Measurements from ENCODE around the gene ANO4.
"Not testable (repeated sequence)": the region's sequence is repeated elsewhere in the genome, so short reads cannot be mapped to it uniquely, and the experiment has no call there.

The ANO4 gene

DNA sequence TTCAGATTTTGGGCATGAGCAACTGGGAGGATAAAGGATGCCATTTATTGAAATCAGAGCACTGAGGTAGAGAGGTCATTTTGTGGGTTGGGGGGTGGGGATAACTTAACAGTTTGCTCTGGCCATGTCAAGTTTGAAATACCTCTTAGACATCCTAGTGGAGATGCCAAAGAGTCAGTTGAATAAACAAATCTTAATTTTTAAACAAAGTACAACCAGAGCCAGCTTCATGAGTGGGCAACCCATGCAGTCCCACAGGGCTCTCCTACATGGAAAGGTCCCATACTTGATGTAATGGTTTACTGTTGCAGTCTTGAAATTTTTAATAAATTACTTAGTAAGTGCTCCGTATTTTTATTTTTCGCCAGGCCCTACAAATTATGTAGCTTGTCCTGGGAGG is 81.2 kb downstream of the ANO4 start:
- no peak for DNase-seq

DNA sequence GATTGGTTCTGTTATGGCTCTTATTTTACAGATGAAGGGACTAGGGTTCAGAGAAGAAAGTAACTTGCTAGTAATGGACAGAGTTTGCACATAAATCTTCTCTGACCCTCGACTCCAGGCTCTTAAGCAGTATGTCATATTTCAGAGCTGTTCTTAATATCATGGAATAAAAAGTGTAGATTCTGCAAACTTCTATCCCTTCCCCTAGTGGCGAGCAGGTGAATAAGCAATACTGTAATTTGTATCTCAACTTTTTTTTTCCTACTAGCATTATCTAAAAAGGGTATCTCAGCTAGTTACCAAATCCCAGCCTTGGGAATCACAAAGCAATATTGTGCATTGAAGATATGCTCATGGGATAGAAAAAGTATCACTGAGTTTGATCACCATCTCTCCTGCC is 83.2 kb downstream of the ANO4 start:
- no peak for DNase-seq

DNA sequence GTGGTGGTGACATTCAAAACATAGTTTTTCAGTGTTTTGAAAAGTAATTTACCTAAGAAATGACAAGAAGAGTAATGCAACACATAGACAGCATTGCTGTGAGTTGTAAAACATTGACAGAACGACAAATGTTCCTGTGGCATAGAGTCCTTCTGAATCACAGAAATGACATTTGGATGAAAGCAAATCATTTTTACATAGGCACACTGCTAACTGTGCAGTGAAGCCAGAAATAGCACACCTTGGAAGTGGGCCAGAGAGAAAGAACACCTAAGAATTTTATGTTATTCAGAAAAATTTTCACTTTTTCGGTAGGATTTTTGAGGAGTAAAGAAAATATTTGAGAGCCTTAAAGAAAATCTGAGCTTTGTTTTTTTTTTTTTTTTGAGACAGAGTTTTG is 100.6 kb downstream of the ANO4 start:
- DNase-seq = no peak

DNA sequence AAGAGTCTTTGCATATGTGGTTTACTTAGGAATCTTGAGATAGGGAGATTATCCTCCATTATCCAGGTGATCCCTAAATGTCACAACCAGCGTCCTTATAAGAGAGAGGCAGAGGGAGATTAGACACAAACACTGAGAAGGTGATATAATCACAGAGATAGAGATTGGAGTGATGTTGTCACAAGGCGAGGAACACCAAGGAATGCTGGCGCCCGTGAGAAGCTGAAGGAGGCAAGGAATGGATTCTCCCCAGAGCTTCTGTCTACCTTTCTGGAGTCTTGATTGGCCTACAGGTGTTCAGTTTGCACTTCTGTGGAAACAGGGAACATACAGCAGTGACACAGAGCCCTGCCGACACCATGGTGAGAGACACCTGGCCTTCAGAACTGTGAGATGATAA is 101.6 kb downstream of the ANO4 start:
- no peak for DNase-seq

DNA sequence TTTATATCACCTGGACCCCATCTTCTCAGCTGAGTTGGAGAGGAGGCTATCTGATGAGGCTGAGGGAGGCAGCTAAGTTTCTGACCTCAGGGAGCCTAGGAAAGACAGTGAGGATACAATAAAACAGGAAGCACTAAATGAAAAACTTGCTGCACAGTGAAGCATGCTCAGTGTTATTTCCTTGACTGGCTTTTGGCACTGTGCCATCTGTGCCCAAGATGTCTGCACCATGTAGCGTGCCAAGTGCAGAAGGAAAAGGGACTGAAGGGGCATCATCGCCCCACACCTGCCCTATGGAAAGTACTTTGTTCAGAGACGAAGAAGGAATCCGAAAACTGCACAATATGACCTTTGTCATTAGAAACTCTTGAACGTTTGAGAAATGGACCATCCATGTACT is 102.7 kb downstream of the ANO4 start:
- no peak for DNase-seq

DNA sequence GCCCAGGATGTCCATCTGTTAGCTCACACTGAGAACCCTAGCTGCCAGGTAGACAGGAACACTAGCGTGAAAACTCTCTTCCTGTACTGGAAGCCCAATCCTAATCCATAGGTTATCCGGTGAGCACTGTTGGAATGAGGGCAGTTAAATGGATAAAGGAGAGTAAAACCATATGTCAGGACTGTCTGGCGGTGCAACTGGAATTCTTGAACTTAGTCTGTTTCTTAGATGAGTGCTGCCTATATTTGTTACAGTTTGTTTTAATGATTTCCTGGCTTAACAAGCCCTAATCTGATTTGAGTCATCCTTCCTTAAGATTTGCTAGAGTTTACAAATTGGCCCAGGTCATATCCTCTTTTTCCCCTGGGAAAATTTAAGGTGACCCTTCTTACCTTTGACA is 104.7 kb downstream of the ANO4 start:
- no peak for DNase-seq

DNA sequence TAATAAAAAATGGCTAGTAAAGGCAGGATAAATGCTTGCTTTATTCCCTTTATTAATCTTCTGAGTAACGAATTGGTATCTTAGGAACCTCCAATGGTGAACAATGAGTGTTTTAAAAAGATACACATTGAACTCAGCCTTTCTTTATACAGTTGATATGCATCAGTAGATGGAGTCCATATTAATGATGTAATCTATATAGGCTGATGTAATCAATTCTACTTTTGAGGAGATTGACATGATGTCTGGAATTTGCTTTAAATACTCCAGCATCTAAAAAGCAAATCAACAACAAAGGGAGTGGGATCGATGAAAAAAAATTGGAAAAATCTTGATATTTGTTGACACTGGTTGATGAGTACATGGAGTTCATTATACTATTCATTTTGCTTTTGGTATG is 106.2 kb downstream of the ANO4 start:
- no peak for DNase-seq

DNA sequence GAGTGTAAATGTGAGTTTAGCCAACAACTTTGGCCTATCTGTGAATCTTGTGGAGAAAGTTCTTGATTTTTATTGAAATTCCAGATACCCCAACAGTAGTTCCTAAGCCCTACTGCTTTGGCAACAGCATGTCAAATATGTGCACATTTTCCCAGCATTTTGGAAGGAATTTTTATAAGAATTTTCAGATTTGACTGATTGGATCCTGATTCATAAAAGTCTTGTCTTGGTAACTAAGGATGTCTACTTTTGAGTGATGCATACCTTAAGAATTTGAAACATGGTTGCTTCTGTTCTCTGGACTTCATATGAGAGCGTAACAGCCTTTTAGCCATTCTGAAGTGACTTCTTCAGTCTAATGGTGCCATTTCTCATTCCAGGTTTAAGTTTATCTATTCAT is 106.7 kb downstream of the ANO4 start:
- DNase-seq = no peak

DNA sequence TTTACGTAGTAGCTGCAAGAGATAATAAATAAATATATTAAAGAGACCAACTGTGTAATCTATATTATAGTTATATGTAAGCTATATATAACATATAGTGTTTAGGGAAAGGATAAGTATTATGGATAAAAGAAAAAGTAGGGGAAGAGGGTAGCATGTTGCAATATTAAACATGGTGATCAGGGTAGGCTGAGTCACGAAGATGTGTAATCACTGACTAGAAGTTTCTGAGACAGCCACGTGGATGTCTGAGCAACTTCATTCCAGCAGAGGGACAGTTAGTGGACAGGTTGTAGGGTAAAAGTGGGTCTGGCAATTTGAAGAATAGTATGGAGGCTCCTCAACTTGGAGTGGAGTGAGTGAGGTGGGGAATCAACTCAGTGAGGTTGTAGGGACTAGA is 109.7 kb downstream of the ANO4 start:
- no peak for DNase-seq

DNA sequence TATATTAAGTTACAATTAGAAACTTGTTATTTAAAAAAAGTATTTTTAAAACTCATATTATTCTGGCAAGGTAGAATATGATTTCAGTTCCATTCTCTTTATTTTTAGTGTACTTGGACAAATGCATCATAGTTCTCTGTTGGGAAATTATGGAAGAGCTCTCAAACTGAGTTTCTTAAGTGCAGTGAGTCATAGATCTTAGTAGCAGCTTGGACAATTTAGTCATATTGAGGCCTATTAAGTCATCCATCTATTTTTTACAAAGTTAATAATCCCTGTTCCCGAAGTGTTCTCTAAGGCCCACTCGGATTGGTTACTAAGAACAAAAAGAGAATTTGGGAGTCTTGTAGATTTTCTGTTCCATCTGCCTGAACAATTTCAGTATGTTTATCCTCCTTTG is 113.9 kb downstream of the ANO4 start:
- no peak for DNase-seq

DNA sequence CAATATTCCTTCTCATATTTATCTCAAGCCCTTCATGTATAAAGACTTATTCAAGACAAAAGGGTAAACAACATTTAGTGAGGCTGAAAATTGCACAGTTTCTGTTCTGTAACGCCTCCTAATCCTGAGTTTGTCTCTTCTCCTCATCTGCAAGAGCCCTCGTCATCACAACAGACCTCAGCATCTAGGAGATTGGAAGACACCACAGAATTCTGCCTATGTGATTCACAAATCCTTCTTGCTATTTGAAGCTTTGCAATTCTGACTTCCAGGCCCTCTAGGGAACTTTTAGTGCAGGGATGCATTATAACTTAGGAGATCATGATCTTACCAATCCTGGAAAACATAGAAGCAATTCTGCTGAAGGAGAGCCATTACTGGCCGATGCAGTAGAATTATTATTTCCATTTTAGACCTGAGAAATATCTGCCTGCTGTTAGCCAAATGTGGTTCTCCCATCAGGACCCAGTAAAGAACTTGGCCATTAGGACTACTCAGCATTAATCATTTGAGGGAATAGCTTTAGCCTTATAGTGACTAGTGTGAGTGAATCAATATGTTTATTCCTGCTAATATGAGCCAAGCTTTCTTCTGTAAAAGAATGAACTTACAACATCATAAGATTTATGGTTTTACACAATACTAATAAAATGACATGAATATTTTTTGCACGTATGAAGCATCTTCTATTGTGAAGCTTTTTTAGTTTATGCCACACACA is 119.5 kb downstream of the ANO4 start:
- no peak for DNase-seq

DNA sequence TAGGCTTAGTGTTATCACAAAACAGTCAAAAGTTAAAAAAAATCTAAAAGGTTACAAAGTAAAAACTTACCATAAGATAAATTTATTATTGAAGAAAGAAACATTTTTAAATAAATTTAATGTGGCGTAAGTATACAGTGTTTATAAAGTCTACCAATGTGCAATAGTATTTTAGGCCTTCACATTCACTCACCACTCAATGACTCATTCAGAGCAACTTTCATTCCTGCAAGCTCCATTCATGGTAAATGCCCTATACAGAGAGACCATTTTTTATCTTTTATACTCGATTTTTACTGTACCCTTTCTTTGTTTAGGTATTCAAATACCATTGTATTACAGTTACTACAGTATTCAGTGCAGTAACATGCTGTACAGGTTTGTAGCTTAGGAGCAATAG is 124.5 kb downstream of the ANO4 start:
- DNase-seq = no peak

DNA sequence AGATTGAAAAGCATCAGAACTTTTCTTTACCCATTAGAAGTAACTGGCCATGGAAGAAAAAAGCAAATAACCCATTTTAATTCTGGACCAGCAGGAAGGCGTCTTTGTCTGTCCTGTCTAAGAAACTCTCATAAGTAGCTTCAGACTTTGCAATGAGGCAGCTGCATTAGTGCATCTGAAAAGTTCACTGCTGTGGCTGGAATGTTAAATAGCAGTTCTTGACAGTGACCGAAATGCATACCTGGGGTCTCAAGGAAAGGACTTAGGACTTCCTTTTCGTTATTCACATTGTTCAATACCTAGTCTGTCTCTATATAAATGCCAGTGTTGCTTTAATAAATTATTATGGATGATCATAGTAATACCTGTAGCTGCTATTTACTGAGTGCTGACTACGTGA is 125.9 kb downstream of the ANO4 start:
- no peak for DNase-seq

DNA sequence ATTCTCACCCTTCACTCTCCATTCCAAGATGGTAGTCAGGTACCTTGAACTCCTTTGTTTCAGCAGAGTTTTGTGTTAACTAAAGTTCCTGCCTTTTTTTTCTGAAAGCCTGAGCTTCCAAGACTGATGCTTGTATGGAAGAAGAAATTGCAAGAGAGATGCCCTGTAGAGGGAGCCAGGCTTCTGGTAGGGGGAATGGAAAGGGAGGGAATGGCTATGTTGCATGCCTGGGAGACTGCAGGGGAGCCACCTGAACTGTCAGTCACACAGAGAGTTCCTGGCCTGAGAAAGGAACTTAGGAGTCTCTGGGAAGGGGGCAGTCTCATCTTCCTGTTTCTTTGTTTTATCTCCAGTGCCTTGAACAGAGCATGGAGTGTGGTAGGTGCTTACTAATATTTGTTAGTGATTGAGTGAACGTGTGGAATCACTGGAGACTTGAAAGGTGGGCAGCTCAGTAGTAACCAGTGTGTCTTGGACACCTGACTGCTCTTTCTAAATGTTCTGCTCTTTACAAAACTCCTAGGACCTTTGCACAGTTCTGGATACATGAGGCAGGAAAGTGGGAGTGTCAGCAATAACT is 132.2 kb downstream of the ANO4 start:
- peak in 1 of 2 experiments; percentile 35 for DNase-seq

DNA sequence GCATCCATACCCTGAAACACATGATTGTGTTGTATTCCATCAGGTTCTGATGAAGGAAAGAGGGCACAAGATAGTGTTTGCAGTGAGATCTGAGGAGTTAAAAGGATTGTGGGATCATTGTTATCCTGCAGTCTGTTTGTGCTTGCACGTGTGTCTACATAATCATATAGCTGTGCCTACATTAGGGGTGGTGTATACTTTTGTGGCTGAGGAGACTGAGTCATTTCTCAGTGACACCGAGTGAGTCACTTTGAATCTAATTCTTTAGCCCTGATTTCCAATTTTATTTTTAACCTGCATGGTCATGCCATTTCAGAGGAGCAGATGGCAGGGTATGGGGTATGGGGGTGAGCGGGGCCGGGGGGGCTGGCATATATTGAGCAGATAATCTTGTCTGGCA is 133.2 kb downstream of the ANO4 start:
- DNase-seq = peak in 1 of 2 experiments; percentile 29

DNA sequence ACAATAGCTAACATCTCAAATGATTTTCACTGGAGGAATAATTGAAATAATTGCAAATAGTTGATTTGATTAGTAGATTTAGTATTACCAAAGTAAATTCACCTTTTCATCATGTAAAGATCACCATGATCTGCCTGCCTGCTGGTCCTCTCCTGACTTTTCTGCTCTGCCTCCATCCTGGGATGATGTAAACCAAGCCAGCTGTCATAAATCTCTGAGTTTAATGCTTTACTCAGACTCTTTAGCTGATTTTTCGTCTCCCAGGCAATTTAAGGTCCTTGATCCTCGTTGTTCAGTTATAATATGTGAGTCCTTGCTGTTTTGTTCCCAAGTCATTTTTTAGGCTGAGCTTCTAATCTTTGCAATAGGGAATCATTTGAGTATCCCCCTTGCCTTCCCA is 138.0 kb downstream of the ANO4 start:
- DNase-seq = no peak

DNA sequence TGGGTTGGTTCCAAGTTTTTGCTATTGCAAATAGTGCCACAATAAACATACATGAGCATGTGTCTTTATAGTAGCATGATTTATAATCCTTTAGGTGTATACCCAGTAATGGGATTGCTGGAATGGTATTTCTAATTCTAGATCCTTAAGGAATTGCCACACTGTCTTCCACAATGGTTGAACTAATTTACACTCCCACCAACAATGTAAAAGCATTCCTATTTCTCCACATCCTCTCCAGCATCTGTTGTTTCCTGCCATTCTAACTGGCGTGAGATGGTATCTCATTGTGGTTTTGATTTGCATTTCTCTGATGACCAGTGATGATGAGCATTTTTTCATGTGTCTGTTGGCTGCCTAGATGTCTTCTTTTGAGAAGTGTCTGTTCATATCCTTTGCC is 139.0 kb downstream of the ANO4 start:
- DNase-seq = not testable (repeated sequence)

DNA sequence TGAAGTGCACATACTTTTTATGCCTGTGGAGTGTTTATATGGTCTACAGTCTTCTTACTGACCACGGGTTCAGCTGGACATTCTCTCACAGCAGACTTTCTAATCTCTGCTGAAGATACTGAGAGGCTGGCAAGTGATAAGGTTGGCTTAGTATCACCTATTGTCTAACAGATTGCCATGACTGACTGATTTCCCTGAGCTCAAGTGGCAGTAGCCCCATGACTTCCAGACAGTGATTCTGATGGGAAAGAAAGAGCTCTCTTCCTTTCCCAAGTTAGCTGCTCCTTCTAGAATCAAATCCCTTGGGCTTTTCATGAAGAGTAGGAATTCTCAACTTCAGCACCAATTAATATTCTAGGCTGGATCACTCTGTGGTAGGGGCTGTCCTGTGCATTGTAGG is 141.4 kb downstream of the ANO4 start:
- DNase-seq = no peak

DNA sequence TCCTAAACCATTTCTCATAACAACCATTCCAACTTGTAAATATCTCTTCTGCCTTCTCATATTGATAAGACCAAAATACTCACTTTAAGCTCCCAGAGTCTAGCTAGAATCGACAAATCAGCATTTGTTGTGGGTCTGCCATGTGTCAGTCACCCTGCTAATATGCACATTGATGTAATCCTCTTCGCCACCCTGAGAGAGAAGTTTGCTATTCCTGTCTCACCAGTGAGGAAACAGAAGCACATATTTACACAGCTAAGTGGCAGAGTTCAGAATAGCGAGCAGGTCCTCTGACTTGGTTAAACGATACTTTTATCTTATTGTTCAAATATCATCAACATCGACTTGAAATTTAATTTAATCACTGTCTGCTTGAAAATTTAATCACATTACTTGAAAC is 142.1 kb downstream of the ANO4 start:
- no peak for DNase-seq

DNA sequence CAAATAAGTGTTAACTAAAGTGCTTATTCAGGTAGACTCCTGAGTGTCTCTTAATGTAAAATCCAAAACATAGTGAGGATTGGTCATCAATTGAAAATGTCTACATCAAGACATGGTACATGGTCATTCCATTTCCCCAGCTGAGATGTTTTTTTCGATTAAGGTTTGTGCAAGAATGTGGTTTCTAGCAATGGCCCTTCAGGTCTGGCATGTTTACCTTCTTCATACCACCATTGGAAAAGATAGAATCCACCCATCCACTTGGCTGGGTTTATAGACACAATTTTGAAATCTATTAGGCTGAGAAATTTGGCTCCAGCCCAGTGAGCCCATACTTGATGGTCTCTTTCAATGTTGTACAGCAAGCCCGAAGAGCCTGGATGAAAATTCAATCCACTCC is 145.9 kb downstream of the ANO4 start:
- DNase-seq = no peak

DNA sequence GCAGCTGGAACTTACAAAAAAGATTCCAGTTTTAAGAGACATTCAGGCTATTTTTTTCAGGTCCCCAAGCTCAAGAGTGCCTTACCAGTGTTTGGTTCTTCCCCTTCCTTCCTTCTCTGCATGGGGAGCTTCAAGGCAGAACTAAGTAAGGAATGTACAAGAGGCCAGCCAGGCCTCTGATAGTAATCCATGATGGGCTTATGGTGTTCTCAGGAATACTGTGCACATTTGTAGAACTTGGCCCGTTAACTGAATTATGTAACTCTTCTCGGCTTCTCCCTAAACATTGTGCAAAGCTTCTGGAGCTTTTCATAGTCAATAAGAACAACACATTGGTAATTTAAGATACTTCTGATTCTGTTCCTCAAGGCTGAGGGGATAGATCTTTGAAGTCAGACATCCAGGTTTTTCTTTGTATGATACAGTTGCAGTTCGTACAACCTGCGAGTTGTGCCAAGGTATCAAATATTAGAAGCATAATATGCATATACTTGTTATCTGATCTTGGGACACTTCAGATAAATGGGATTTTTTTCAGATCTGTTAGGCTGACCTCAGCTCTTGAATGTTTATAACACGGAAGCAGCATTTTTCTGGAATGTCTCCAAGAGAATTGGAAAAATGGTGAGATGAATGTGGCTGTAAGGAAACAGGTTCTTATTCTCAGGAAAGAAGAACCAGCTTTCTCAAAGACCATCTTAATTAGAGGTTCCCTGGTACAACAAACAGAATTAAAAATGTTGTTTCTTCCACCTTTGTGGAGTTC is 148.6 kb downstream of the ANO4 start:
- DNase-seq = no peak

DNA sequence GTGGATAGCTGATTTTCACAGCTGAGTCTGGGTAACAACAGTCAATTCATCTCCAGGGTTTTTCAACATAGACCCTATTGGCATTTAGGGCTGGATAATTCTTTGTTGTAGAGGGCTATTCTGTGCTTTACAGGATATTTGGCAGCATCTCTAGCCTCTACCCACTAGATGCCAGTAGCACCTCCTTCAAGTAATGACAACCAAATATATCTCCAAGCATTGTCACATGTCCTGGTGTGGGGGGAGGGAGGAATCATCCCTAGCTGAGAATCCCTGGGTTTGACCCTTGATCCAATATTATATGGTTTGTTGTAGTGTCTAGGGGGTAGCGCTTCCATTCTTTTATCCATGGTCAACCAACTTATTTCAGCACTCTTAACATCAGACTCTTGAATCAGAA is 157.2 kb downstream of the ANO4 start:
- DNase-seq = peak in 1 of 2 experiments; percentile 11

DNA sequence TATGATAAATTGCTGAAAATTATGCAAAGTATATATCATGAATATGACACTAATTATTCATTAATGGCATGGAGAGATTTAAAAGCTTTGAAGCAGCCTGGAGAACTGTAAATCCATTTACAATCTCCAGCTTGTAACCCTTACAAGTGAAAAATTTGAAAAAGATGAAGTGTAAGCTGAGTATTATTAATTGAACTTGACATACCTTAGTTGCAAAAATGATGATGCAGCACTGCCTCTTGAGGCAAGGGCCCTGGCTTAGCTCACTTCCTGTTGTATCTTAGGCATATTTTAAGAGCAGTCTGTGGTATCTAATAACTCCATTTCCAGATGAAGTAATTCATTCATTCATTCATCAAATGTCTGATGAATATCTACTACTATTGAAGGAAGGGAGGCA is 158.6 kb downstream of the ANO4 start:
- no peak for DNase-seq

DNA sequence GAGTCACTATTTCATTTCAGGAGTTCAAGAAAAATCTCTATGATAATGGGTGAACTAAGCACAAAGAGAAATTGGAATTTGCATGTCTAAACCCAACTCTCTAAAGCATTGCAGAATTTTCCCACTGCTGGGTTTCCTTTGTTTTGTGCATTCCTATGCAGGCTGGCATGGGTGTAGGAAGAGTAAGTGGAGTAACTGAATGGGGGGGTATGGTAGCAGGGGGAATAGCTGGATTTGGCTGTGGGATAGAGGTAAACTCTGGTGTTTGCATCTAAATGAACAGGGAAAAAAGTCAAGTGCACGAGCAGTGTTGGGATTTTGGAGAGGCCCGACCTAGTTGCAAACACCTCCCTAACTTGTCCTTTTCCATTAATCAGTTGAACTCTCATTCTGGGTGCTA is 159.1 kb downstream of the ANO4 start:
- DNase-seq = no peak
